ENCODE results near the gene FAM210A.

The FAM210A gene

GRCh38 chr18:13647761-13648160, 78.6 kb downstream of the FAM210A start:
- H3K27ac ChIP-seq (replicated peaks): no peak overlapping the region
- H3K4me3 ChIP-seq (replicated peaks; ENCODE audit: insufficient read depth, low read length): no peak overlapping the region
- no peak for DNase-seq (ENCODE audit: low read depth in 1 of 2, low spot score in 1 of 2)
- H3K27me3 ChIP-seq (ENCODE audit: insufficient read depth, poor library complexity, severe bottlenecking): no peaks in the 10 kb centered on the region
- no peak for TF ChIP-seq REST (IDR thresholded peaks at IDR 0.05; ENCODE audit: insufficient replicate concordance, low read depth)
- no peak for TF ChIP-seq POLR2AphosphoS5 (IDR thresholded peaks at IDR 0.05; ENCODE audit: low read depth)
- no peak for TF ChIP-seq GABPA (IDR thresholded peaks at IDR 0.05; ENCODE audit: low read depth)
- no peak for TF ChIP-seq SPI1 (IDR thresholded peaks at IDR 0.05; ENCODE audit: borderline replicate concordance, low read depth)

GRCh38 chr18:13646633-13647032, 79.7 kb downstream of the FAM210A start:
- TF ChIP-seq GABPA (IDR thresholded peaks at IDR 0.05; ENCODE audit: low read depth): no peak
- no peak for TF ChIP-seq POLR2AphosphoS5 (IDR thresholded peaks at IDR 0.05; ENCODE audit: low read depth)
- no peak for TF ChIP-seq SPI1 (IDR thresholded peaks at IDR 0.05; ENCODE audit: borderline replicate concordance, low read depth)
- TF ChIP-seq CTCF (IDR thresholded peaks at IDR 0.05; ENCODE audit: insufficient read depth, low read length): no peak
- TF ChIP-seq REST (IDR thresholded peaks at IDR 0.05; ENCODE audit: insufficient replicate concordance, low read depth): no peak
- H3K27ac ChIP-seq (replicated peaks): no peak overlapping the region
- no peak overlapping the region for H3K4me3 ChIP-seq (replicated peaks; ENCODE audit: insufficient read depth, low read length)
- H3K27me3 ChIP-seq (ENCODE audit: insufficient read depth, poor library complexity, severe bottlenecking): no peaks in the 10 kb centered on the region
- no peak for DNase-seq (ENCODE audit: low read depth in 1 of 2, low spot score in 1 of 2)

GRCh38 chr18:13645093-13645492, 81.3 kb downstream of the FAM210A start:
- Histone ChIP-seq H3K27me3 (ENCODE audit: insufficient read depth, poor library complexity, severe bottlenecking) (no peaks in the 10 kb centered on the region), H3K27ac (replicated peaks) (no peak overlapping the region), H3K4me3 (replicated peaks; ENCODE audit: insufficient read depth, low read length) (no peak overlapping the region)
- TF ChIP-seq SPI1 (IDR thresholded peaks at IDR 0.05; ENCODE audit: borderline replicate concordance, low read depth): no peak
- no peak for TF ChIP-seq CTCF (IDR thresholded peaks at IDR 0.05; ENCODE audit: insufficient read depth, low read length)
- TF ChIP-seq POLR2AphosphoS5 (IDR thresholded peaks at IDR 0.05; ENCODE audit: low read depth): no peak
- no peak for TF ChIP-seq REST (IDR thresholded peaks at IDR 0.05; ENCODE audit: insufficient replicate concordance, low read depth)
- no peak for TF ChIP-seq GABPA (IDR thresholded peaks at IDR 0.05; ENCODE audit: low read depth)
- DNase-seq (ENCODE audit: low read depth in 1 of 2, low spot score in 1 of 2): no peak

Measured in HL-60 (cell line).